PC-9 (cell line): Measurements from ENCODE around the gene TYROBP.

Experiments used
- CTCF ChIP-seq: fragments of 200-600 bp; sonication (generic); conservative IDR thresholded peaks from 2 replicates; pipeline ENCODE4 v1.6.1; 2017; ENCODE audit warnings: mixed run types, antibody characterized with exemption, mild to moderate bottlenecking, moderate library complexity
- EZH2 ChIP-seq: fragments of 200-600 bp; sonication (generic); IDR thresholded peaks from 2 replicates; pipeline ENCODE4 v1.8.0; 2017; ENCODE audit warnings: antibody characterized with exemption, low read depth

- TF ChIP-seq CTCF (no peak), EZH2 (no peak)
These were observed 12.0 kb downstream of the TYROBP start for GRCh38 chr19:35895911-35896642.
